ENCODE data around the gene MEI1.

GRCh38 chr22:41776381-41776780 lies 77.1 kb downstream of the MEI1 start:
- TF ChIP-seq CTCF (IDR thresholded peaks at IDR 0.05) (no peak), POLR2A (IDR thresholded peaks at IDR 0.05) (no peak)

Measured in testis (tissue), 2 donors.